Measurements from ENCODE around the gene TAF6. TPM values are rescaled to one million over a fixed set of nuclear protein-coding genes. Genes with fewer than 3 reads are reported as not detected.

The TAF6 gene
- total RNA-seq, result 17.9 and 23.8 TPM in 2 replicates

DNA sequence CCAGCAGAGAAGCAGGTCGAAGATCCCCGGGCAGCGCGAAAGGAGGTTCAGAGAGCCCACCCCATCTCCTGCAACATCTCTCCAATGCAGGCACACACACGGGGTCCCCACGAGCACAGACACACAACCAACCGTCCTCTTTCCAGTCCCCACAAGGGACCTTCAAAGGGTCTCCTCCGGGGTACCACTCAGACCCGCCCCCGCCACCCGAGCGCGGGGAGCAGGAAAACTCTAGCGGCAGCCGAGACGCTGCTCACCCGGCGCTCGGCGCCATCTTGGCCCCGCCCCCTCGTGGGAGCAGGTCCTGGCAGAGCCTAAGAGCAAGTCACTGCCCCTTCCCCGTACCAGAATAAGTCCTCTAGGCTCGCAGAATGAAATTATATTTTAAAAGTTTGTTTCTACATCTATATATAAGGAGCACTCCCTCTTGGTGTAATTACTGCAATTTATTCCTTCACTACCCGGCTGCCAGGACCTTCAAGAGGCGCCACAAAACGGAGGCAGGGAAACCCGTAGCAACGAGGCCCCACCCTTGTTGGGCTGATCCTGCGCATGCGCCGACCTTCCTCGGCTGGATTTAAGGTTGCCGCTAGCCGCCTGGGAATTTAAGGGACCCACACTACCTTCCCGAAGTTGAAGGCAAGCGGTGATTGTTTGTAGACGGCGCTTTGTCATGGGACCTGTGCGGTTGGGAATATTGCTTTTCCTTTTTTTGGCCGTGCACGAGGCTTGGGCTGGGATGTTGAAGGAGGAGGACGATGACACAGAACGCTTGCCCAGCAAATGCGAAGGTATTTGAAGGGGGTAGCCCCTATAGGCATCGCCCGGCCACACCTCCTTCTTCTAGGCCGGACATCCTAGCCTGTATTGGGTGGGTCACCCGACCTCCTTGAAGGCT lies at the start of gene TAF6, which contains the start of gene CNPY4:
TAF6 (minus strand) TSS at position 287 of the 898 bp plus-strand sequence. CDS start 5,149 bp downstream, outside the sequence.
CNPY4 (plus strand) TSS at position 563 of the 898 bp plus-strand sequence; CDS start at position 674, 111 bp downstream.

DNA sequence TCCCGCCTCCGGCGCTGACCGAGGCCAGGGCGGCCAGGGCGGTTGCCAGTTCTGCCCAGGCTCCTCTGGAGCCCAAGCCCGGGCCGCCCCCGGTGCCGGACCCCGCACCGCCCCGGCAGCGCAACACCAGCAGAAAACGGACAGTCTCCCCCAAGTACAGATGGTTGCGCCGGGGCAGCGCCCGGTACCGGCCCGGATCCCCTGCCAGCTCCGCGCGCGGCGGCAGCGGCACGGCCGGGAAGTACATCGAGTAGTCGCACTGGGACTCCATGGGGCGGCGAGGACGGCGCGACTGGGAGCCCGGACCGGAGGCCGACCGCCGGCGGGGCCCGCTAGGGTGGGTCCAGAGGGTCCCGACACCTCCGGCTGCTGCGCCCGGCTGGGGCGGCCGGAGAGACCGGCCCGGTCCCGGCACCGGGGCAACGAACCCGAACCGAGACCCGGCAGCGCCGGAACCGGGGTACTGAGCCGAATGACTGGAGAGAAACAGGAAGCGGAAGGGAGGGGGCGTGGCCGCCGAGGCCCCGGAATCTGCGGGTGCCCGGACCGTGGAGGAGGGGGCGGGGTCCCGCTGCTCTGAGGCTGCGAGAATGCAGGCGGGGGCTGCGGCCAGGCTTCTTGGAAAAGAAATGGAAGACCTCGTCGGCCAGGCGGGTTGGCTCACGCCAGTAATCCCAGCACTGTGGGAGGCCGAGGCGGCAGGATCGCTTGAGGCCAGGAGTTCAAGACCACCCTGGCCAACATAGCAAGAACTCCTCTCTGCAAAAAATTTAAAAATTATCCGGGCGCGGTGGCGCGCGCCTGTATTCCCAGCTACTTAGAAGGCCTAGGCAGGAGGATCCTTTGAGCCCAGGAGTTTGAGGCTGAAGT lies 39.3 kb upstream of the TAF6 start, which contains the start of gene TRAPPC14:
TRAPPC14 (minus strand) TSS at position 495 of the 870 bp plus-strand sequence; CDS start at position 271, 224 bp downstream.

DNA sequence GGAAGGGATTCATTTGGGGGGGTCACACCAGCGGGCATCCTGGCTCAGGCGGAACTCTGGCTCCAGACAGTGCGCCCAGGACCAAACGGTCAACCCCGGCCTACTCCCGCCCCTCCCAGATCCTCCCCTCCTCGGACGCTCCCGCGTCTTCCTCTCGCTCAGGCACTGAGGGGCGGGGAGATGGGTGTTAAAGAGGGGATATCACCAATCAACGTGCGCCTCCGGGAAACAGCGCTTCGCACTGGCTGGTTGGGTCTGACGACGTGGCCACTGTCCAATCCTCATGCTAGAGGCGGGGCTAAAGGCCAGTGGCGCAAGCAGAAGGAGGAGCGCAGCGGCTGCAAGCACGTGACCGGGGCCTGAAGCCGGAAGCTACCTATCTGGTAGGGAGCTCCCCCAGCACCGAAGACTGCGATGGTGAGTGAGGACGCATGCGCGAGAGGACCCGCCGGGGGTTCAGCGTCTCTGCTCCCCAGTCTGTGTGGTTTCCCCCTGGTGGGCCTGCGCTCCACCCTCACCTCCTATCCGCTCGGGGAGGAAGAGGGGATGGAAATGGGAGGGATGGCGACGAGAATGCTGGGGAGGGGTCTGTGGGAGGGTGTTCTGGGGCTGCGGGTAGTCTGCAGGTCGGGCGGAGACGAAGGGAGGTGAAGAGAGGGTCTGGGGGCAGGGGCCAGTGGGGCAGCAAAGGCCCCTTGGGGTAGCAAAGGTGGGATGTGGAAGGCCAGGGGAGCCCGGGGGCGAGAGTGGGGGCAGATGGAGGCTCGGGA lies 29.6 kb upstream of the TAF6 start, which contains the start of gene LAMTOR4:
LAMTOR4 (plus strand) TSS at position 360 of the 770 bp plus-strand sequence; CDS start at position 415, 55 bp downstream.

DNA sequence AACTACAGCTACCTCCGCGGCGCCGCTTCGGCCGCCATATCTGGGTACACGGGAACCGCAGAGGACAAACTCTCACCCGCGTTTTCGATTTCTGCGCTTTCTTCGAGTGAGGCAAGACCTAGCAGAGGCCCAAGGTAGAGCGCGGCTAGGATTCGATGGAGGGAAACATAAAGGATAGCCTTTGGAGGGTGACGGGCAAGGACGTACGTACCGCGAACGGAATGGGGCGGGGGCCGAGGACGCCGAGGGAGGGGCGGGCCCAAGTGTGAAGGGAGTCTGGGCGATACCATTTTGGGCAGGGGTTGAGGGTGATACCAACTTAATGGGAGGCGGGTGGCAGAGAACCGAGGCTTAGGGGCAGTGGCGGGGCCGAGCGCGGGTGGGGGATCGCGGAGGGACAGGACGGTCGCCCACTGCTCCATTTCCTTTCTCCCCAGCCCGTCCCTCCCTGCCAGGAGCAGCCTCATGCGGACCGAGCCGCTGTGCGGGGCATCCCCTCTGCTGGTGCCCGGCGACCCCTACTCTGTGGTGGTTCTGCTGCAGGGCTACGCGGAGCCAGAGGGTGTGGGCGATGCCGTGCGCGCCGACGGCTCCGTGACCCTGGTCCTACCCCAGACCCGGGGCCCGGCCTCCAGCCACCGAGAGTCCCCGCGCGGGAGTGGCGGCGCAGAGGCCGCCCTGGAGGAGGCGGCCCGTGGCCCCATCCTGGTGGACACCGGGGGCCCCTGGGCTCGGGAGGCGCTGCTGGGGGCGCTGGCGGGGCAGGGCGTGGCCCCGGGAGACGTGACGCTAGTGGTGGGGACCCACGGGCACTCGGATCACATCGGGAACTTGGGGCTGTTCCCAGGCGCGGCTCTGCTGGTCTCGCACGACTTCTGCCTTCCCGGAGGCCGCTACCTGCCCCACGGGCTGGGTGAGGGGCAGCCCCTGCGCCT lies 8.0 kb upstream of the TAF6 start, which contains the start of gene MBLAC1:
MBLAC1 (plus strand) TSS at position 37 of the 935 bp plus-strand sequence; CDS start at position 466, 429 bp downstream.

DNA sequence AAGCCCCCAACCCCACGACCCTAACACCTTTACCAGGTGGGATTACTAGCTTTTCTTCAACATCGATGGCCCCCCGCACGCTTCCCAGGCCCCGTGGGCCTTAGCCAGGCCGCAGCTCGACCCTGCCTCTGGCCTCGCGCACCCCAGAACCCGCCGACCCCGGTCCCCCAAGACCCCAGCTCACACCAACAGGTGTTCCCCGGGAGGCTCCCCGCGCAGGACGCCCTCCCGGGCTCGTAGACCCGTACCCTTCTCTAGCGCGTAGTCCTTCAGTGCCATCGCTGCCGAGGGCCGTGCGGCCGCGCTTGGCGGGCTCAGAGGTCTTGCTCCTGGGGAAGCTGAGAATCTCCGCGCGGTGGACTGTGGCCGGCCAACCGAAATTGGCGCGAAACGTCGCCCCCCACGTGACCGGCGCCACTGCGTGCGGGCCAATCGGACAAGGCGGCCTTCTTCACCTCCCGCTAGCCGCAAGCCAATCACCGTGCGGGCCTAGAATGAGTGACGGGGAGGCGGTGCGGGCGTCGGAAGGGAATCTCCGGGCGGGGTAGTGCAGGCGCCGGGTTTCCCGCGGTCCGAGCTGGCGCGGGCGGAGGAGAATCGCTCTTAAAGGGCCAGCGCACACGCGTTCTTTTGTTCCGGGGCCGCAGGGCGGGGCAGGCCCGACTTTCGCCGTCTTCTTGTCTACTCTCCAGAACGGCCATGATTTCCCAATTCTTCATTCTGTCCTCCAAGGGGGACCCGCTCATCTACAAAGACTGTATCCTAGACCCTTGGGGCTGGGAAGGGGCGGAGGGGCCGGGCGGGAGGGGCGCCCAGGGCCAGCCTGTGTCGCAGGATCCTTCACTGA lies 17.9 kb downstream of the TAF6 start, which contains the start of the genes AP4M1 and MCM7:
AP4M1 (plus strand) TSS at position 628 of the 847 bp plus-strand sequence; CDS start at position 700, 72 bp downstream.
MCM7 (minus strand) TSS at position 382 of the 847 bp plus-strand sequence; CDS start at position 279, 103 bp downstream.

DNA sequence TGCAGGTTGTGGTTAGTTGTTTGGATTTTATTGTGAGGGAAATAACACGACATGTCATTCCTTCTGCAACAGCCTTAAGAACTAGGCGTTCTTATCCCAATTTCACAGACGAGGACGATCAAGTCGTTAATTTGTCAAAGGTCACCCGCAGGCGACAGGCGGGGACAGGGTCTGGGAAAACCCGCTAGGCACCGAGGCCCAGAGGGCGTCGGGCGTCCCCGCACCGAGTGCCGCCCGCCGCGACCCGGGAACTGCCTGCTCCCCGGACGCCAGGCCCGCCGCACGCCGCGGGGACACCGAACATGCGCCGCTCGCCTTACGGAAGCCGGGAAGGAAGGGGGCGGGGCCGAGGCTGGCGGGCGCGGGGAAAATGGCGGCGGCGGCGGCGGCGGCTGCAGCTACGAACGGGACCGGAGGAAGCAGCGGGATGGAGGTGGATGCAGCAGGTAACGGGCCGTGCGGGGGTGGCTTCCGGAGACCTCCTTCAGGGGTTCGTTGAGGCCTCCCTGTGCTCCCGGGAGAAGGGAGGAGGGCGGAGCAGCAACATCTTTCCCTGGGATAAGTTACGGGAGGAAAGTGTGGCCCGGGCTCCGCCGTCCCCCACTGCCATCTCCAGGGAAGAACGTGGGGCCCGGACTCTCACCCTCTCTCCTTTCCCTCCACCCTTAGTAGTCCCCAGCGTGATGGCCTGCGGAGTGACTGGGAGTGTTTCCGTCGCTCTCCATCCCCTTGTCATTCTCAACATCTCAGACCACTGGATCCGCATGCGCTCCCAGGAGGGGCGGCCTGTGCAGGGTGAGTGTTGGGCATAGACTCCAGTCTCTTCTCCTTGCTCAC lies 30.3 kb downstream of the TAF6 start, which contains the start of gene COPS6:
COPS6 (plus strand) TSS at position 349 of the 837 bp plus-strand sequence; CDS start at position 371, 22 bp downstream.

DNA sequence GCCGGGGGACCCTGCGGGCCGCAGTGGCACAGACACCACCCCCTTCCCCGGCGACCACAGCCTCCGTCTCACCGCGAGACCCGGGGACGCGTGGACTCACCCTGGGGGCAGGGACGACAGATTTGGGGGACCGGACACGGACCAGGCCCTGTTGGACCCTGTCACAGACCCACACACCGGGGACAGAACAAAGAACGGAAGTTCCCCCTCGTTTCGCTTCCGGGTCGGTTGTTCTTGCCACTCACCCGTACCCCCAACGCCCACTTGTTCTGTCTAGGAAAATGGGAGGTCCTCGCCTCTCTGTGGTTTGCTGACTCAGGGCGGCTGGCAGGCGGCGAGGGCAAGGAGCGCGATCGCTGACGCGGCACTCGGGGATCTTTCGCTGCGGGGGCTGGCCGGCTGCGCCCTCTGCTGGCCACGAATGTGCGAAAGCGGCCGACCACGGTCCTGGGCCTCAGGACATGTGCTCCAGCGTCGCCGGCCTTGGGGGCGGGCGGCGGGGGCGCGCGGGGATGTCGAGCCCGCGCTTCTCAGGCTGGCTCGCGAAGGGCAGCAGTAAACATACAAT lies 37.5 kb downstream of the TAF6 start, which contains the start of gene ZNF3:
ZNF3 (minus strand) TSS at position 189 of the 568 bp plus-strand sequence. CDS start 4,366 bp downstream, outside the sequence.

Other genes with a start within 250 kb of the TAF6 start
- 0.16 and 0.34 TPM in 2 replicates for gene OR2AE1, start 242.3 kb downstream of the TAF6 start, total RNA-seq
- gene TRIM4, start 199.8 kb downstream of the TAF6 start, total RNA-seq, result 23.3 and 26.1 TPM in 2 replicates
- not detected in 2 replicates for gene GJC3, start 189.7 kb downstream of the TAF6 start, total RNA-seq
- gene AZGP1, start 143.3 kb downstream of the TAF6 start, total RNA-seq, result not detected in 2 replicates
- gene ZKSCAN1, start 103.8 kb downstream of the TAF6 start, total RNA-seq, result 35.5 and 51.7 TPM in 2 replicates
- 8.8 and 10.2 TPM in 2 replicates for gene ZSCAN21, start 69.6 kb downstream of the TAF6 start, total RNA-seq
- 22.9 and 25.6 TPM in 2 replicates for gene ZNF3, start 37.6 kb downstream of the TAF6 start, total RNA-seq
- gene COPS6, start 30.4 kb downstream of the TAF6 start, total RNA-seq, result 82.7 and 117 TPM in 2 replicates
- gene MCM7, start 18.0 kb downstream of the TAF6 start, total RNA-seq, result 24.1 and 28.4 TPM in 2 replicates
- 28.9 and 29.3 TPM in 2 replicates for gene AP4M1, start 17.7 kb downstream of the TAF6 start, total RNA-seq
- gene CNPY4, start 276 bp upstream of the TAF6 start, total RNA-seq, result 44.4 and 75.6 TPM in 2 replicates
- gene MBLAC1, start 7.6 kb upstream of the TAF6 start, total RNA-seq, result 1.8 and 4.7 TPM in 2 replicates
- 128 and 148 TPM in 2 replicates for gene LAMTOR4, start 29.6 kb upstream of the TAF6 start, total RNA-seq
- gene TRAPPC14, start 39.4 kb upstream of the TAF6 start, total RNA-seq, result 4.4 and 5.9 TPM in 2 replicates
- gene GAL3ST4, start 49.3 kb upstream of the TAF6 start, total RNA-seq, result 2.8 and 5.4 TPM in 2 replicates
- 0.95 and 1.5 TPM in 2 replicates for gene GPC2, start 58.0 kb upstream of the TAF6 start, total RNA-seq
- 0.32 and 0.69 TPM in 2 replicates for gene STAG3, start 58.6 kb upstream of the TAF6 start, total RNA-seq
- not detected in 2 replicates for gene PVRIG, start 100.6 kb upstream of the TAF6 start, total RNA-seq
- gene SPDYE3, start 188.3 kb upstream of the TAF6 start, total RNA-seq, result not detected in 2 replicates
- 5.0 and 5.4 TPM in 2 replicates for gene PILRB, start 238.8 kb upstream of the TAF6 start, total RNA-seq

Data from bronchial smooth muscle cell (primary cell).